Transverse colon (tissue), 3 donors: Measurements from ENCODE around the gene HRC.

ENCODE experiments used
- EP300 ChIP-seq: sonication (generic); formaldehyde crosslinking; IDR thresholded peaks from one replicate; pipeline ENCODE4 v1.6.1; 2017; ENCODE audit warnings: antibody characterized with exemption, low read depth
- POLR2A ChIP-seq: fragments of 450-650 bp; IDR thresholded peaks from one replicate; pipeline ENCODE4 v1.6.1; 2016; ENCODE audit warnings: antibody characterized with exemption, mild to moderate bottlenecking, moderate library complexity
- TF ChIP-seq, protein P1 (sequence below), 5 experiments: fragments of 200-600 bp in 3 of 5; fragments of 450-650 bp in 2 of 5; sonication (generic) in 3 of 5; IDR thresholded peaks; 1 replicate in 2 of 5; 2 replicates in 3 of 5; pipeline ENCODE4 v1.5.1; 2016 to 2017; ENCODE audit warnings: antibody characterized with exemption in 5 of 5, inconsistent platforms in 3 of 5, mild to moderate bottlenecking in 2 of 5, moderate library complexity in 1 of 5

DNA sequence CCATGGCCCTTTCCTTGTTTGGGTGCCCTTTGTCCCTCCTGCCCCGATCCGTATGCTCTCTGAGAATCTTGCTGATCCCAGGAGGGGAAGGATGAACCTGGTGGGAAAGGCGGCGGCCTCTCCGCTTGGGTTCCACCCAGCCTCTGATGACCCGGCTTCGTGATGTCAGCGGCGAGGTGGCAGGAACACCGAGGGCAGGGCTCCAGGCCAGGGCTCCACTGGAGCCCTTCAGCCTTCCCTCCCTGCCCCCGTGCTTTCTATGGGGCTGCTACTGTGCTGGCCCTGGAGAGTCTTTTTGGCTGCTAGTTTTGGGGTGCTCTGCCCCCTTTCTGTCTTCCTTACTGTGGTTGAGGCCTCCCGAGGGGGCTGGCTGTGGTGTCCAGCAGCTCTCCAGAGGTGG is 52.9 kb downstream of the HRC start:
- TF ChIP-seq, protein P1, sequence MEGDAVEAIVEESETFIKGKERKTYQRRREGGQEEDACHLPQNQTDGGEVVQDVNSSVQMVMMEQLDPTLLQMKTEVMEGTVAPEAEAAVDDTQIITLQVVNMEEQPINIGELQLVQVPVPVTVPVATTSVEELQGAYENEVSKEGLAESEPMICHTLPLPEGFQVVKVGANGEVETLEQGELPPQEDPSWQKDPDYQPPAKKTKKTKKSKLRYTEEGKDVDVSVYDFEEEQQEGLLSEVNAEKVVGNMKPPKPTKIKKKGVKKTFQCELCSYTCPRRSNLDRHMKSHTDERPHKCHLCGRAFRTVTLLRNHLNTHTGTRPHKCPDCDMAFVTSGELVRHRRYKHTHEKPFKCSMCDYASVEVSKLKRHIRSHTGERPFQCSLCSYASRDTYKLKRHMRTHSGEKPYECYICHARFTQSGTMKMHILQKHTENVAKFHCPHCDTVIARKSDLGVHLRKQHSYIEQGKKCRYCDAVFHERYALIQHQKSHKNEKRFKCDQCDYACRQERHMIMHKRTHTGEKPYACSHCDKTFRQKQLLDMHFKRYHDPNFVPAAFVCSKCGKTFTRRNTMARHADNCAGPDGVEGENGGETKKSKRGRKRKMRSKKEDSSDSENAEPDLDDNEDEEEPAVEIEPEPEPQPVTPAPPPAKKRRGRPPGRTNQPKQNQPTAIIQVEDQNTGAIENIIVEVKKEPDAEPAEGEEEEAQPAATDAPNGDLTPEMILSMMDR (IDR thresholded peaks at IDR 0.05), result no peak
- no peak for TF ChIP-seq POLR2A
- no peak for TF ChIP-seq EP300
